Nephron (organoid): Measurements from ENCODE around the gene SLC22A13.

Experiments used
- H3K27ac Mint-ChIP-seq, 3 experiments: 2 replicates each; pipeline ENCODE4 v1.8.0; 2020; ENCODE audit warnings: mixed read lengths in 3 of 3, mild to moderate bottlenecking in 2 of 3, moderate library complexity in 1 of 3
- H3K27me3 Mint-ChIP-seq: 2 replicates; pipeline ENCODE4 v1.8.0; 2021; ENCODE audit warnings: low read depth, mild to moderate bottlenecking, moderate library complexity, mixed read lengths
- H3K36me3 Mint-ChIP-seq: 2 replicates; pipeline ENCODE4 v1.8.0; 2020; ENCODE audit warnings: low read depth, mixed read lengths
- H3K4me1 Mint-ChIP-seq: 2 replicates; pipeline ENCODE4 v1.8.0; 2020; ENCODE audit warnings: mixed read lengths
- H3K4me3 Mint-ChIP-seq, 3 experiments: 2 replicates each; pipeline ENCODE4 v1.8.0; 2020; ENCODE audit warnings: mild to moderate bottlenecking in 3 of 3, mixed read lengths in 3 of 3, moderate library complexity in 2 of 3
- H3K9me3 Mint-ChIP-seq: 2 replicates; pipeline ENCODE4 v1.8.0; 2020; ENCODE audit warnings: mixed read lengths
- CTCF ChIP-seq, 3 experiments: fragments of 200-600 bp; sonication (generic); IDR thresholded peaks; one replicate each; pipeline ENCODE4 v1.5.0; 2021; ENCODE audit warnings: antibody characterized with exemption in 3 of 3; ENCODE audit not compliant: unreplicated experiment in 3 of 3

SLC22A13 gene

GRCh38 chr3:38255627-38256026 is 10.0 kb upstream of the SLC22A13 start:
- no peaks in the 10 kb centered on the region for H3K27me3 Mint-ChIP-seq

GRCh38 chr3:38257583-38257982 is 8.0 kb upstream of the SLC22A13 start:
- H3K36me3 Mint-ChIP-seq, result peaks cover 44% of the 10 kb centered on the region
- TF ChIP-seq CTCF (IDR thresholded peaks at IDR 0.05; ENCODE audit: unreplicated experiment in 3 of 3), result no peak
- H3K4me1 Mint-ChIP-seq, result no peaks in the 10 kb centered on the region
- no peak overlapping the region for H3K27ac Mint-ChIP-seq
- no peaks in the 10 kb centered on the region for H3K9me3 Mint-ChIP-seq
- H3K27me3 Mint-ChIP-seq, result no peaks in the 10 kb centered on the region
- no peak overlapping the region for H3K4me3 Mint-ChIP-seq

More at GRCh38 chr3:38255627-38256026, 10.0 kb upstream of the SLC22A13 start:
- H3K27ac Mint-ChIP-seq, result no peak overlapping the region
- H3K4me3 Mint-ChIP-seq, result no peak overlapping the region
- no peaks in the 10 kb centered on the region for H3K4me1 Mint-ChIP-seq
- H3K9me3 Mint-ChIP-seq, result no peaks in the 10 kb centered on the region
- no peak for TF ChIP-seq CTCF (IDR thresholded peaks at IDR 0.05; ENCODE audit: unreplicated experiment in 3 of 3)
- peaks cover 54% of the 10 kb centered on the region for H3K36me3 Mint-ChIP-seq

GRCh38 chr3:38260474-38260873 is 5.1 kb upstream of the SLC22A13 start:
- Mint-ChIP-seq H3K4me3 (no peak overlapping the region), H3K4me1 (peaks cover 18% of the 10 kb centered on the region), H3K27me3 (no peaks in the 10 kb centered on the region), H3K27ac (no peak overlapping the region), H3K9me3 (no peaks in the 10 kb centered on the region), H3K36me3 (peaks cover 17% of the 10 kb centered on the region)
- TF ChIP-seq CTCF (IDR thresholded peaks at IDR 0.05; ENCODE audit: unreplicated experiment in 3 of 3), result no peak

- Mint-ChIP-seq H3K4me3 (no peak overlapping the region), H3K36me3 (peaks cover 12% of the 10 kb centered on the region), H3K4me1 (peaks cover 24% of the 10 kb centered on the region), H3K27me3 (no peaks in the 10 kb centered on the region), H3K9me3 (no peaks in the 10 kb centered on the region), H3K27ac (peak overlapping the region; percentile 5 to 54 (median 48))
- no peak for TF ChIP-seq CTCF (IDR thresholded peaks at IDR 0.05; ENCODE audit: unreplicated experiment in 3 of 3)
Observed at GRCh38 chr3:38264353-38264771, 1.2 kb upstream of the SLC22A13 start.

GRCh38 chr3:38264779-38265178 is 833 bp upstream of the SLC22A13 start:
- Mint-ChIP-seq H3K4me3 (no peak overlapping the region), H3K27ac (peak overlapping the region; percentile 5 to 54 (median 48)), H3K9me3 (no peaks in the 10 kb centered on the region), H3K36me3 (peaks cover 12% of the 10 kb centered on the region), H3K4me1 (peaks cover 24% of the 10 kb centered on the region), H3K27me3 (no peaks in the 10 kb centered on the region)
- TF ChIP-seq CTCF (IDR thresholded peaks at IDR 0.05; ENCODE audit: unreplicated experiment in 3 of 3), result no peak

GRCh38 chr3:38266810-38267209 is 1.2 kb downstream of the SLC22A13 start:
- no peak for TF ChIP-seq CTCF (IDR thresholded peaks at IDR 0.05; ENCODE audit: unreplicated experiment in 3 of 3)

More at GRCh38 chr3:38266810-38267209, 1.2 kb downstream of the SLC22A13 start:
- H3K36me3 Mint-ChIP-seq, result peaks cover 5% of the 10 kb centered on the region
- H3K4me1 Mint-ChIP-seq, result peaks cover 24% of the 10 kb centered on the region
- H3K9me3 Mint-ChIP-seq, result no peaks in the 10 kb centered on the region
- H3K27me3 Mint-ChIP-seq, result no peaks in the 10 kb centered on the region
- H3K4me3 Mint-ChIP-seq, result no peak overlapping the region
- H3K27ac Mint-ChIP-seq, result peak overlapping the region in 1 of 3 experiments; percentile 24
